GM11168 (cell line): ENCODE results near the gene CIAPIN1.

Experiments
- in situ Hi-C: fragments of 300-500 bp; cut with MboI; formaldehyde crosslinking; loops from one replicate; pipeline ENCODE4 v1.12.0; 2022; ENCODE audit warnings: low sequenced_read_pairs; ENCODE audit not compliant: unreplicated experiment

CIAPIN1 gene

GRCh38 chr16:57477531-57478202 lies 30.5 kb upstream of the CIAPIN1 start:
- in situ Hi-C loops: no loop called here

GRCh38 chr16:57476546-57477410 lies 29.6 kb upstream of the CIAPIN1 start:
- in situ Hi-C loops: no loop called here

GRCh38 chr16:57475711-57476339 lies 28.6 kb upstream of the CIAPIN1 start:
- in situ Hi-C loops: no loop called here

GRCh38 chr16:57474671-57475661 lies 27.8 kb upstream of the CIAPIN1 start:
- in situ Hi-C loops: no loop called here

GRCh38 chr16:57473906-57474305 lies 26.7 kb upstream of the CIAPIN1 start:
- in situ Hi-C loops: no loop called here

- in situ Hi-C loops: no loop called here
These were observed 26.1 kb upstream of the CIAPIN1 start for GRCh38 chr16:57473176-57473840.

GRCh38 chr16:57472665-57473060 lies 25.5 kb upstream of the CIAPIN1 start:
- in situ Hi-C loops: no loop called here

GRCh38 chr16:57471852-57472664 lies 24.9 kb upstream of the CIAPIN1 start:
- in situ Hi-C loops: no loop called here

- in situ Hi-C loops: no loop called here
These were observed 24.0 kb upstream of the CIAPIN1 start for GRCh38 chr16:57471209-57471608.

GRCh38 chr16:57470711-57471110 lies 23.5 kb upstream of the CIAPIN1 start:
- in situ Hi-C loops: no loop called here

- in situ Hi-C loops: loop anchor here (10.0 kb wide), 1 partner anchor 45 kb away; no protein-coding TSS in a partner anchor
These were observed 22.8 kb upstream of the CIAPIN1 start for GRCh38 chr16:57469917-57470470.

- in situ Hi-C loops: loop anchor here (10.0 kb wide), 1 partner anchor 46 kb away; no protein-coding TSS in a partner anchor
These were observed 21.9 kb upstream of the CIAPIN1 start for GRCh38 chr16:57469046-57469445.

GRCh38 chr16:57468346-57468745 lies 21.2 kb upstream of the CIAPIN1 start:
- in situ Hi-C loops: loop anchor here (10.0 kb wide), 1 partner anchor 46 kb away; no protein-coding TSS in a partner anchor

- in situ Hi-C loops: loop anchor here (10.0 kb wide), 1 partner anchor 50 kb away; no protein-coding TSS in a partner anchor
These were observed 17.3 kb upstream of the CIAPIN1 start for GRCh38 chr16:57464523-57464922.

- in situ Hi-C loops: loop anchor here (10.0 kb wide), 1 partner anchor 52 kb away; no protein-coding TSS in a partner anchor
These were observed 15.8 kb upstream of the CIAPIN1 start for GRCh38 chr16:57462978-57463362.

GRCh38 chr16:57462209-57462977 lies 15.2 kb upstream of the CIAPIN1 start, which contains the start of gene POLR2C:
Gene POLR2C, plus strand, starts transcription at chr16:57462679. Its CDS starts 46 bp downstream, at chr16:57462725.
- in situ Hi-C loops: loop anchor here (10.0 kb wide), 1 partner anchor 52 kb away; no protein-coding TSS in a partner anchor

GRCh38 chr16:57452021-57452420 lies 4.8 kb upstream of the CIAPIN1 start:
- in situ Hi-C loops: no loop called here
